LNCaP clone FGC (cell line): Measurements from ENCODE around the gene CLCNKB.
"Not testable (repeated sequence)": the region's sequence is repeated elsewhere in the genome, so short reads cannot be mapped to it uniquely, and the experiment has no call there.

Source experiments
- DNase-seq: peaks from one replicate; pipeline ENCODE4 v3.0.0-alpha.2; 2011; ENCODE audit warnings: low read depth
- H3K4me3 ChIP-seq: 2 replicates; pipeline ENCODE4 v1.5.1; 2011; ENCODE audit warnings: mild to moderate bottlenecking, low read depth, low read length, control low read depth
- CTCF ChIP-seq: IDR thresholded peaks from 2 replicates; pipeline ENCODE4 v1.5.1; 2012; ENCODE audit warnings: mild to moderate bottlenecking; ENCODE audit not compliant: control insufficient read depth, insufficient read depth; ENCODE audit errors: extremely low read depth

Gene CLCNKB

GRCh38 chr1:16050328-16050727 is 6.7 kb downstream of the CLCNKB start:
- no peak for TF ChIP-seq CTCF
- H3K4me3 ChIP-seq = no peak overlapping the region
- no peak for DNase-seq

GRCh38 chr1:16051039-16051438 is 7.5 kb downstream of the CLCNKB start:
- no peak for TF ChIP-seq CTCF
- no peak for DNase-seq
- no peak overlapping the region for H3K4me3 ChIP-seq

- not testable (repeated sequence) for H3K4me3 ChIP-seq
Observed at GRCh38 chr1:16051949-16052348, 8.4 kb downstream of the CLCNKB start.

GRCh38 chr1:16053781-16054502 is 10.4 kb downstream of the CLCNKB start:
- no peak overlapping the region for H3K4me3 ChIP-seq
- TF ChIP-seq CTCF = no peak
- DNase-seq = no peak

More at GRCh38 chr1:16051949-16052348, 8.4 kb downstream of the CLCNKB start:
- not testable (repeated sequence) for DNase-seq

GRCh38 chr1:16054598-16055540 is 11.3 kb downstream of the CLCNKB start:
- H3K4me3 ChIP-seq = no peak overlapping the region
- no peak for DNase-seq
- no peak for TF ChIP-seq CTCF

- peak; percentile 41 for DNase-seq
- peak; percentile 58 for TF ChIP-seq CTCF
- H3K4me3 ChIP-seq = no peak overlapping the region
Observed at GRCh38 chr1:16055613-16056520, 12.3 kb downstream of the CLCNKB start.

- DNase-seq, H3K4me3 ChIP-seq: not testable (repeated sequence)
Observed at GRCh38 chr1:16056521-16056912, 12.9 kb downstream of the CLCNKB start.

GRCh38 chr1:16057314-16057915 is 13.8 kb downstream of the CLCNKB start:
- not testable (repeated sequence) for H3K4me3 ChIP-seq

GRCh38 chr1:16058394-16059120 is 15.0 kb downstream of the CLCNKB start:
- DNase-seq, H3K4me3 ChIP-seq: not testable (repeated sequence)

More at GRCh38 chr1:16057314-16057915, 13.8 kb downstream of the CLCNKB start:
- not testable (repeated sequence) for DNase-seq
